HEK293 (cell line): ENCODE results near the gene DDX46.

Experiments
- CTCF ChIP-seq: fragments of 450-650 bp; formaldehyde crosslinking; IDR thresholded peaks from 2 replicates; pipeline ENCODE4 v1.5.1; 2016; ENCODE audit warnings: missing biosample characterization, missing genetic modification characterization
- REST ChIP-seq: fragments of 450-650 bp; formaldehyde crosslinking; IDR thresholded peaks from 2 replicates; pipeline ENCODE4 v1.5.1; 2016; ENCODE audit warnings: missing biosample characterization, missing genetic modification characterization
- YY2 ChIP-seq: fragments of 450-650 bp; formaldehyde crosslinking; IDR thresholded peaks from 2 replicates; pipeline ENCODE4 v1.5.1; 2016; ENCODE audit warnings: missing biosample characterization, missing genetic modification characterization
- ZFP41 ChIP-seq: fragments of 450-650 bp; formaldehyde crosslinking; IDR thresholded peaks from 2 replicates; pipeline ENCODE4 v1.5.1; 2016; ENCODE audit warnings: missing biosample characterization, missing genetic modification characterization, borderline replicate concordance
- ZNF175 ChIP-seq: fragments of 450-650 bp; formaldehyde crosslinking; IDR thresholded peaks from 2 replicates; pipeline ENCODE4 v1.5.1; 2016; ENCODE audit warnings: missing biosample characterization, missing genetic modification characterization
- ZNF221 ChIP-seq: fragments of 450-650 bp; formaldehyde crosslinking; IDR thresholded peaks from 2 replicates; pipeline ENCODE4 v1.5.1; 2017; ENCODE audit warnings: missing biosample characterization, missing genetic modification characterization, borderline replicate concordance
- ZNF239 ChIP-seq: fragments of 450-650 bp; formaldehyde crosslinking; IDR thresholded peaks from 2 replicates; pipeline ENCODE4 v1.5.1; 2016; ENCODE audit warnings: missing biosample characterization, missing genetic modification characterization
- ZNF274 ChIP-seq, 2 experiments: fragments of 200-500 bp in 1 of 2; fragments of 450-650 bp in 1 of 2; sonication (Bioruptor generic) in 1 of 2; formaldehyde crosslinking in 1 of 2; IDR thresholded peaks; 2 replicates each; pipeline versions ENCODE4 v1.5.1 to v1.6.1; 2014 to 2016; ENCODE audit warnings: borderline replicate concordance in 1 of 2, inconsistent platforms in 1 of 2, low read length in 1 of 2, missing biosample characterization in 1 of 2, missing genetic modification characterization in 1 of 2
- ZNF335 ChIP-seq: fragments of 450-650 bp; formaldehyde crosslinking; conservative IDR thresholded peaks from 2 replicates; pipeline ENCODE4 v1.5.1; 2016; ENCODE audit warnings: missing biosample characterization, missing genetic modification characterization
- ZNF362 ChIP-seq: fragments of 450-650 bp; formaldehyde crosslinking; IDR thresholded peaks from 2 replicates; pipeline ENCODE4 v1.5.1; 2016; ENCODE audit warnings: missing biosample characterization, missing genetic modification characterization
- ZNF37A ChIP-seq: fragments of 450-650 bp; IDR thresholded peaks from 2 replicates; pipeline ENCODE4 v1.5.1; 2018; ENCODE audit warnings: missing biosample characterization, missing genetic modification characterization
- ZNF510 ChIP-seq: fragments of 450-650 bp; formaldehyde crosslinking; IDR thresholded peaks from 2 replicates; pipeline ENCODE4 v1.5.1; 2018; ENCODE audit warnings: mild to moderate bottlenecking, missing genetic modification characterization, missing biosample characterization; ENCODE audit not compliant: insufficient replicate concordance
- ZNF514 ChIP-seq: fragments of 450-650 bp; formaldehyde crosslinking; IDR thresholded peaks from 2 replicates; pipeline ENCODE4 v1.5.1; 2016; ENCODE audit warnings: missing biosample characterization, missing genetic modification characterization
- ZSCAN16 ChIP-seq: fragments of 450-650 bp; formaldehyde crosslinking; IDR thresholded peaks from 2 replicates; pipeline ENCODE4 v1.5.1; 2016; ENCODE audit warnings: missing biosample characterization, missing genetic modification characterization

- TF ChIP-seq ZNF362 (tag by site-specific recombination) (no peak), ZNF510 (tag by site-specific recombination) (no peak), CTCF (tag by site-specific recombination) (no peak), ZFP41 (tag by site-specific recombination) (no peak), ZNF221 (tag by site-specific recombination) (no peak), ZNF514 (tag by site-specific recombination) (no peak), ZNF175 (no peak), ZNF37A (tag by site-specific recombination) (no peak), ZNF335 (no peak), REST (tag by site-specific recombination) (no peak), ZNF274 (IDR thresholded peaks at IDR 0.05; ENCODE audit: low read length) (no peak), ZNF274 (tag by site-specific recombination; IDR thresholded peaks at IDR 0.05; ENCODE audit: borderline replicate concordance) (no peak), ZSCAN16 (tag by site-specific recombination) (no peak), YY2 (tag by site-specific recombination) (no peak), ZNF239 (tag by site-specific recombination) (no peak)
These were observed 54.8 kb downstream of the DDX46 start for GRCh38 chr5:134813407-134813806.
